ENCODE results near the gene CCDC9B. TPM values are rescaled to one million over a fixed set of nuclear protein-coding genes. Genes with fewer than 3 reads are reported as not detected.

CCDC9B gene
- total and polyA plus RNA-seq, 7 donors, result 14.5 to 161 (median 87.0) TPM

GRCh38 chr15:40298216-40298935 lies 42.4 kb downstream of the CCDC9B start:
- no peak for DNase-seq
- ATAC-seq, result no peak
- Histone ChIP-seq H3K27me3 (ENCODE audit: insufficient read depth in 3 of 3, low read length in 2 of 3) (no peaks in the 10 kb centered on the region), H3K4me3 (no peak overlapping the region), H3K27ac (no peak overlapping the region), H3K36me3 (ENCODE audit: insufficient read depth in 1 of 2, low read depth in 1 of 2) (no peaks in the 10 kb centered on the region), H3K4me1 (no peaks in the 10 kb centered on the region), H3K9me3 (peaks cover 4% of the 10 kb centered on the region)
- TF ChIP-seq CTCF (IDR thresholded peaks at IDR 0.05), result no peak
- intact Hi-C loops (cut with DNase I), result no loop called here
- WGBS, 3 donors, result 82 to 92% (median 83%) methylated on average over 17 of the region's 17 CpGs

- TF ChIP-seq CTCF (IDR thresholded peaks at IDR 0.05), result no peak
- intact Hi-C loops (cut with DNase I), result no loop called here
- WGBS, 3 donors, result 91 to 93% (median 92%) methylated on average over 10 of the region's 10 CpGs
- H3K27me3 ChIP-seq (ENCODE audit: insufficient read depth in 3 of 3, low read length in 2 of 3), result no peaks in the 10 kb centered on the region
- H3K36me3 ChIP-seq (ENCODE audit: insufficient read depth in 1 of 2, low read depth in 1 of 2), result no peaks in the 10 kb centered on the region
- H3K4me3 ChIP-seq, result no peak overlapping the region
- no peaks in the 10 kb centered on the region for H3K4me1 ChIP-seq
- ATAC-seq (no peak), DNase-seq (no peak)
- no peak overlapping the region for H3K27ac ChIP-seq
- peaks cover 4% of the 10 kb centered on the region for H3K9me3 ChIP-seq
Observed at GRCh38 chr15:40297356-40297755, 43.4 kb downstream of the CCDC9B start.

GRCh38 chr15:40296561-40297230 lies 44.0 kb downstream of the CCDC9B start:
- Histone ChIP-seq H3K36me3 (ENCODE audit: insufficient read depth in 1 of 2, low read depth in 1 of 2) (no peaks in the 10 kb centered on the region), H3K27ac (no peak overlapping the region), H3K27me3 (ENCODE audit: insufficient read depth in 3 of 3, low read length in 2 of 3) (no peaks in the 10 kb centered on the region), H3K9me3 (peaks cover 4% of the 10 kb centered on the region), H3K4me1 (no peaks in the 10 kb centered on the region), H3K4me3 (no peak overlapping the region)
- intact Hi-C loops (cut with DNase I), result no loop called here
- peak in 1 of 2 donors; percentile 34 for DNase-seq
- 87 to 93% (median 93%) methylated on average over 5 of the region's 5 CpGs for WGBS, 3 donors
- no peak for ATAC-seq
- no peak for TF ChIP-seq CTCF (IDR thresholded peaks at IDR 0.05)

- ATAC-seq, result peak in 1 of 4 donors; percentile 48
- Histone ChIP-seq H3K4me1 (peaks cover 5% of the 10 kb centered on the region), H3K27ac (no peak overlapping the region), H3K4me3 (no peak overlapping the region), H3K36me3 (ENCODE audit: insufficient read depth in 1 of 2, low read depth in 1 of 2) (no peaks in the 10 kb centered on the region), H3K9me3 (peaks cover 4% of the 10 kb centered on the region), H3K27me3 (ENCODE audit: insufficient read depth in 3 of 3, low read length in 2 of 3) (no peaks in the 10 kb centered on the region)
- intact Hi-C loops (cut with DNase I), result no loop called here
- no peak for TF ChIP-seq CTCF (IDR thresholded peaks at IDR 0.05)
- peak in 1 of 2 donors; percentile 52 for DNase-seq
- 49 to 60% (median 53%) methylated on average over 11 to 12 of the region's 12 CpGs for WGBS, 3 donors
Observed at GRCh38 chr15:40295877-40296560, 44.7 kb downstream of the CCDC9B start.
